GM23248 (cell line): ENCODE results near the gene CTNNA2. TPM values are rescaled to one million over a fixed set of nuclear protein-coding genes. Genes with fewer than 3 reads are reported as not detected.
A peak's percentile ranks its signal among the peaks of the same experiment; 100 is the strongest.

ENCODE experiments used
- DNase-seq: peaks from one replicate; pipeline ENCODE4 v3.0.0-alpha.2; 2015
- H2AFZ ChIP-seq: fragments of 200-600 bp; sonication (generic); 2 replicates; pipeline ENCODE4 v1.6.1; 2016; ENCODE audit warnings: antibody characterized with exemption
- H3F3A ChIP-seq: fragments of 200-600 bp; sonication (generic); 2 replicates; pipeline ENCODE4 v1.6.1; 2016; ENCODE audit warnings: mild to moderate bottlenecking, antibody characterized with exemption, mixed run types; ENCODE audit not compliant: insufficient read depth
- H3K27ac ChIP-seq: fragments of 200-600 bp; sonication (generic); 2 replicates; pipeline ENCODE4 v1.5.1; 2016; ENCODE audit warnings: mild to moderate bottlenecking
- H3K27me3 ChIP-seq: fragments of 200-600 bp; sonication (generic); replicated peaks from 2 replicates; pipeline ENCODE4 v1.6.1; 2016; ENCODE audit warnings: mild to moderate bottlenecking; ENCODE audit not compliant: insufficient read depth
- H3K36me3 ChIP-seq: fragments of 200-600 bp; sonication (generic); 2 replicates; pipeline ENCODE4 v1.6.1; 2016; ENCODE audit warnings: low read depth, mild to moderate bottlenecking
- H3K4me1 ChIP-seq: fragments of 200-600 bp; sonication (generic); 2 replicates; pipeline ENCODE4 v1.6.1; 2016; ENCODE audit warnings: mild to moderate bottlenecking; ENCODE audit not compliant: insufficient read depth
- H3K4me2 ChIP-seq: fragments of 200-600 bp; sonication (generic); one replicate; pipeline ENCODE4 v1.6.1; 2016; ENCODE audit warnings: mild to moderate bottlenecking; ENCODE audit not compliant: unreplicated experiment
- H3K4me3 ChIP-seq: fragments of 200-600 bp; sonication (generic); 2 replicates; pipeline ENCODE4 v1.5.1; 2016; ENCODE audit warnings: mild to moderate bottlenecking
- H3K79me2 ChIP-seq: fragments of 200-600 bp; sonication (generic); 2 replicates; pipeline ENCODE4 v1.6.1; 2016; ENCODE audit warnings: mild to moderate bottlenecking; ENCODE audit not compliant: insufficient read depth
- H3K9ac ChIP-seq: fragments of 200-600 bp; sonication (generic); 2 replicates; pipeline ENCODE4 v1.6.1; 2016; ENCODE audit warnings: mild to moderate bottlenecking
- H3K9me2 ChIP-seq: fragments of 200-600 bp; sonication (generic); 2 replicates; pipeline ENCODE4 v1.6.1; 2016; ENCODE audit warnings: mixed run types, mild to moderate bottlenecking, moderate library complexity; ENCODE audit not compliant: insufficient read depth
- H3K9me3 ChIP-seq: fragments of 200-600 bp; sonication (generic); one replicate; pipeline ENCODE4 v1.6.1; 2017; ENCODE audit warnings: low read depth
- H4K20me1 ChIP-seq: fragments of 200-600 bp; sonication (generic); 2 replicates; pipeline ENCODE4 v1.6.0; 2016; ENCODE audit not compliant: insufficient read depth
- EZH2 ChIP-seq: fragments of 200-600 bp; sonication (generic); IDR thresholded peaks from 2 replicates; pipeline ENCODE4 v1.6.1; 2018; ENCODE audit warnings: antibody characterized with exemption, mild to moderate bottlenecking; ENCODE audit not compliant: insufficient read depth, poor library complexity, severe bottlenecking
- EZH2phosphoT487 ChIP-seq: fragments of 200-600 bp; sonication (generic); IDR thresholded peaks from 2 replicates; pipeline ENCODE4 v1.6.1; 2018; ENCODE audit warnings: antibody characterized with exemption, moderate library complexity, mild to moderate bottlenecking, low read depth; ENCODE audit not compliant: insufficient read depth
- WGBS, 2 experiments: methylation state at CpG; one replicate each; pipeline ENCODE4 v1.1.6; 2015 to 2017; ENCODE audit warnings: low lambda C conversion rate in 2 of 2, low coverage in 1 of 2; ENCODE audit errors: missing lambda C conversion rate in 2 of 2; 5-methylcytosine and 5-hydroxymethylcytosine counted together
- in situ Hi-C: fragments of 300-500 bp; cut with MboI; formaldehyde crosslinking; loops from 2 replicates; pipeline ENCODE4 v1.15.0; 2020
- polyA plus RNA-seq: library from polyadenylated mRNA; unstranded; fragments of >200 nt; fragmentation: Nextera tagmentation; extraction: Ambion mirVana; gene quantifications from 2 replicates; pipeline ENCODE4 v1.2.1, GENCODE V29; 2016
- total RNA-seq: library from RNA; depleted of rRNA; stranded (reverse); fragments of >200 nt; shearing (Covaris generic); gene quantifications from 2 replicates; pipeline ENCODE4 v1.2.3, GENCODE V29; 2014

The CTNNA2 gene
- total and polyA plus RNA-seq, 2 experiments from 2014 or later = not detected

DNA sequence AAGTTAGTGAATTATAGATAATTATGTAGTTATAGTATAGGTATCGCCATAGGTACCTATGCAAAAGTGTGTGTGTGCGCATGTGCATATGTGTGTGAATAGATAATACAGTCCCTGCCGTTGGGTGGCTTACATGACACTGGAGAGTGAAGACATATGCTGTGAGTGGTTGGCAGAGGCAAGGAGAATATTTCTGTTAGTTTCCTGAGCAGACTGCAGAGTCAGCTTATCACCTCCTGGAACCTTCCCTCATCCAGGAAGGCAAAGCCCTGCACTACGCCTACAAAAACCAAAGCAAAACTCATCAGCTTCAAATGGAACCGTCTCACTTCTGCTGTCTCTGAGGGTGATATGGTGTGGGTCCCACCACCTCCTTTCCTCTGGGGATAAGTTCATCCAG, 609.8 kb downstream of the CTNNA2 start:
- H3K4me1 ChIP-seq = peaks cover 3% of the 10 kb centered on the region; the same call in 1 of the 2 replicates
- WGBS, 2 experiments = 43 to 47% methylated on average over 5 of the region's 5 CpGs
- H3K79me2 ChIP-seq = no peaks in the 10 kb centered on the region
- no peaks in the 10 kb centered on the region for H3K27me3 ChIP-seq
- no peak overlapping the region for H3K4me3 ChIP-seq
- TF ChIP-seq EZH2 = no peak
- no peak for TF ChIP-seq EZH2phosphoT487
- H3K9me3 ChIP-seq = no peaks in the 10 kb centered on the region
- no peak overlapping the region for H3K9ac ChIP-seq
- H4K20me1 ChIP-seq = no peaks in the 10 kb centered on the region
- no peaks in the 10 kb centered on the region for H3K36me3 ChIP-seq
- no peaks in the 10 kb centered on the region for H3K9me2 ChIP-seq
- no peak overlapping the region for H3K4me2 ChIP-seq
- no peak overlapping the region for H2AFZ ChIP-seq
- no peaks in the 10 kb centered on the region for H3F3A ChIP-seq
- in situ Hi-C loops = no loop called here
- no peak overlapping the region for H3K27ac ChIP-seq
- no peak for DNase-seq

DNA sequence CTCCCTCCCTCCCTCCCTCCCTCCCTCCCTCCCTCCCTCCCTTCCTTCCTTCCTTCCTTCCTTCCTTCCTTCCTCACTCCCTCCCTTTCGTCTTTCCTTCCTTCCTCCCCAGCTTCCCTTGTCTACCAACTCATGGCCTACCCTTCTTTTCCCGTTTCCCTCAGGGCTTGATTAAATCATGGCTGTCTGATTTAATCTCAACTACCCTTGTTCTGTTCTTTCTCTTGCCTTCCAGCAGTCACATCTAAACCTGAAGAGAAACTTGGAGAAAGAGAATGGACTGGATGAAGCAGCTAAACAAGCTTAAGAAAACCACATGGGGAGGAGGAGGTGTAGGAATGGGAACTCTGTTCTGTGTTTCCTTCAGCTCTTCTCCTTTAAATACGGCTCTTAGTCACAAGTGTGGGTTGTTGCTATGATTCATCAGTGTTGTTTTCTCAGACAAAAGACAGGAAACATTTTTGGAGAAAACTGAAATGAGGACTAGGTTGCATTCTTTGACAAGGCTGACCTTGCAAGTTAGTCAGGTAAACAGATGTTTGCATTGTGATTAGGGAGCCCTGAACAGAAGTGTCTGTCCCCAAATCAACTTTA, 613.8 kb downstream of the CTNNA2 start:
- no peak overlapping the region for H3K4me3 ChIP-seq
- no peaks in the 10 kb centered on the region for H3K9me3 ChIP-seq
- H4K20me1 ChIP-seq = no peaks in the 10 kb centered on the region
- no peak overlapping the region for H3K9ac ChIP-seq
- in situ Hi-C loops = no loop called here
- no peak overlapping the region for H3K4me2 ChIP-seq
- 29 to 46% methylated on average over 3 of the region's 3 CpGs for WGBS, 2 experiments
- H3K27ac ChIP-seq = no peak overlapping the region
- H3K79me2 ChIP-seq = no peaks in the 10 kb centered on the region
- no peaks in the 10 kb centered on the region for H3F3A ChIP-seq
- DNase-seq = peak; percentile 62
- no peaks in the 10 kb centered on the region for H3K36me3 ChIP-seq
- no peaks in the 10 kb centered on the region for H3K27me3 ChIP-seq
- TF ChIP-seq EZH2phosphoT487 = no peak
- TF ChIP-seq EZH2 = no peak
- H2AFZ ChIP-seq = peak overlapping the region; percentile 44; the same call in 1 of the 2 replicates
- H3K4me1 ChIP-seq = peaks cover 3% of the 10 kb centered on the region; the same call in 1 of the 2 replicates
- H3K9me2 ChIP-seq = no peaks in the 10 kb centered on the region

DNA sequence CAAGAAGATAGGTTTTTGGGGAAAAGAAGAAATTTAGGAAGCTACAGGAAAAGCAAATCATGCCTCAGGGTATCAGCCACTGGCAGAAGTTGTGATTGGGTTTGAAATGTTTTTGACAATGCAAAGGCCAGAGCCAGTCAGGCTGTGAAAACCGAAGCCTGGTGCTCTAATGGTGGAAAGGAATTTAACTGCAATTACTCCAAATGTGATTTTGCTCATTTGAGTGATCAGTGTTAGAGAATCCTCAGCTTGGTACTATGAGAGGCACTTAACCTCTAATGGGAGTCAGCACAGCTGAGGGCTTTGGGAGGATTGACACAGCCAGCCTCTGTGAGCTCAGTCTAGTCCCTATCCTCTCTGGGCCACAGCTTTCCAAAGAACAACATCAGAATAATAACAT, 615.2 kb downstream of the CTNNA2 start:
- TF ChIP-seq EZH2phosphoT487 (no peak), EZH2 (no peak)
- Histone ChIP-seq H3K9ac (no peak overlapping the region), H2AFZ (no peak overlapping the region), H3K27me3 (no peaks in the 10 kb centered on the region), H3F3A (no peaks in the 10 kb centered on the region), H3K36me3 (no peaks in the 10 kb centered on the region), H3K4me3 (no peak overlapping the region), H3K27ac (no peak overlapping the region), H3K79me2 (no peaks in the 10 kb centered on the region), H3K4me1 (peaks cover 3% of the 10 kb centered on the region; the same call in 1 of the 2 replicates), H4K20me1 (no peaks in the 10 kb centered on the region), H3K9me3 (no peaks in the 10 kb centered on the region), H3K4me2 (no peak overlapping the region), H3K9me2 (no peaks in the 10 kb centered on the region)
- in situ Hi-C loops = no loop called here
- WGBS, 2 experiments = 8 to 19% methylated on average over 1 of the region's 1 CpG
- DNase-seq = no peak

DNA sequence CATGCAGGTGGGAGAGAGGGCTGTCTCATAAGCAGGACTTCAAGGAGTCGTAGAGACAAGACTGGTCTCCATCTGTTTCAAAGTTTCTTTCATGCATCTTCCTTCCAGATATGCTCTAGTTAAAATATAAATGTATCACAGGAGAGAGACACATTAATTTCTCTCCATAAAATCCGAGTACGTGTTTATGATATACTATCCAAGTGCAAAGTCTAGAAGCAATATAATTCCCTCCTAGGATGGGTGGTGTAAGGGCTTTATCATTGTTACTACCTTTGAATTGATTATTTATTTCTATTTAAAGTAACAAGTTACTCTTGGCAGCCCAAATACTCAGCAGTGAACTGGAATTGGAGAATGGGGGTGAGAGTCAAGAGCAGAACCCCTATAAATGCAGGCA, 619.4 kb downstream of the CTNNA2 start:
- Histone ChIP-seq H3K36me3 (no peaks in the 10 kb centered on the region), H3K4me1 (no peaks in the 10 kb centered on the region), H3K27ac (no peak overlapping the region), H3K9me3 (no peaks in the 10 kb centered on the region), H3K9ac (no peak overlapping the region), H3K4me3 (no peak overlapping the region), H3F3A (no peaks in the 10 kb centered on the region), H3K9me2 (no peaks in the 10 kb centered on the region), H4K20me1 (no peaks in the 10 kb centered on the region), H3K27me3 (no peaks in the 10 kb centered on the region), H3K4me2 (no peak overlapping the region), H2AFZ (no peak overlapping the region), H3K79me2 (no peaks in the 10 kb centered on the region)
- TF ChIP-seq EZH2phosphoT487 (no peak), EZH2 (no peak)
- no peak for DNase-seq
- in situ Hi-C loops = no loop called here
- 44% methylated on average over 3 of the region's 3 CpGs for WGBS, 2 experiments

DNA sequence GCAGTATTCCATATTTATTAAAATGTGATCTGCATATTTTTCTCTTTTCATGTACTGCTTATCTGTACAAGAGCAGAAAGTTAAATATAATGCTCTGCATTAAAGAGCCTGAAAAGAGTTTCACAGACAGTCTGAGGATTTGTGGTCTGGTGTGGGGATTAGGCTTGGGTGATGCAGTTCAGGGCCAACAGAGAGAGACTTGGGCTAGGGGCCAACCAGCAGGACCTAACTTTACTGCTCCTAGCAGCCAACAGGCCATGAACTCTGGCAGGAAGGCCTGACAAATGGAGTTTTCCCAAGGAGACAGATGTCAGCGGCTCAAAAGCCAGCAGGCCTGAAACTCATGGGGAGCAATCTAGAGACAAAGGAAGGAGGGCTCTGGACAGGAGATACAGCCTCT, 622.1 kb downstream of the CTNNA2 start:
- Histone ChIP-seq H2AFZ (no peak overlapping the region), H3K79me2 (no peaks in the 10 kb centered on the region), H3K27ac (no peak overlapping the region), H3K9me2 (no peaks in the 10 kb centered on the region), H3F3A (no peaks in the 10 kb centered on the region), H3K27me3 (no peaks in the 10 kb centered on the region), H3K9ac (no peak overlapping the region), H3K4me1 (no peaks in the 10 kb centered on the region), H3K4me2 (no peak overlapping the region), H3K4me3 (no peak overlapping the region), H3K9me3 (no peaks in the 10 kb centered on the region), H3K36me3 (no peaks in the 10 kb centered on the region), H4K20me1 (no peaks in the 10 kb centered on the region)
- WGBS, 2 experiments = 0 to 5% methylated on average over 1 of the region's 1 CpG
- TF ChIP-seq EZH2phosphoT487 (no peak), EZH2 (no peak)
- no peak for DNase-seq
- in situ Hi-C loops = no loop called here
